Neuronal stem cell (in vitro differentiated cells): ENCODE measurements around the gene VDAC2.
"Not testable (repeated sequence)": the region's sequence is repeated elsewhere in the genome, so short reads cannot be mapped to it uniquely, and the experiment has no call there.

ENCODE experiments used
- DNase-seq: peaks from one replicate; pipeline ENCODE4 v3.0.0-alpha.2; 2013; ENCODE audit warnings: low spot score
- H2AFZ ChIP-seq: one replicate; pipeline ENCODE4 v1.6.1; 2013; ENCODE audit warnings: mild to moderate bottlenecking, low read length, inconsistent platforms
- H2AK5ac ChIP-seq: 2 replicates; pipeline ENCODE4 v1.6.1; 2013; ENCODE audit warnings: low read depth, mild to moderate bottlenecking, inconsistent platforms, low read length, moderate library complexity, mixed read lengths
- H2BK120ac ChIP-seq: 2 replicates; pipeline ENCODE4 v1.6.1; 2013; ENCODE audit warnings: low read depth, mild to moderate bottlenecking, inconsistent platforms, low read length, moderate library complexity, mixed read lengths
- H2BK12ac ChIP-seq: one replicate; pipeline ENCODE4 v1.6.1; 2013; ENCODE audit warnings: low read length, inconsistent platforms
- H2BK15ac ChIP-seq: 2 replicates; pipeline ENCODE4 v1.6.1; 2013; ENCODE audit warnings: mild to moderate bottlenecking, low read length, inconsistent platforms, mixed read lengths
- H2BK5ac ChIP-seq: one replicate; pipeline ENCODE4 v1.6.1; 2013; ENCODE audit warnings: inconsistent platforms, mild to moderate bottlenecking, low read length, moderate library complexity
- H3K14ac ChIP-seq: one replicate; pipeline ENCODE4 v1.6.1; 2013; ENCODE audit warnings: low read length, inconsistent platforms
- H3K18ac ChIP-seq: 2 replicates; pipeline ENCODE4 v1.6.1; 2013; ENCODE audit warnings: low read length, inconsistent platforms
- H3K23ac ChIP-seq: 2 replicates; pipeline ENCODE4 v1.6.1; 2013; ENCODE audit warnings: low read depth, mild to moderate bottlenecking, mixed read lengths, low read length, inconsistent platforms; ENCODE audit not compliant: poor library complexity
- H3K27ac ChIP-seq: replicated peaks from 3 replicates; pipeline ENCODE4 v1.5.1; 2013; ENCODE audit warnings: low read length, inconsistent platforms
- H3K27me3 ChIP-seq, 3 experiments: 2 replicates each; pipeline ENCODE4 v1.6.1; 2013; ENCODE audit warnings: low read length in 3 of 3, mild to moderate bottlenecking in 2 of 3, inconsistent platforms in 1 of 3, low read depth in 1 of 3, mixed read lengths in 1 of 3, moderate library complexity in 1 of 3; ENCODE audit not compliant: control insufficient read depth in 3 of 3, insufficient read depth in 3 of 3
- H3K36me3 ChIP-seq, 2 donors: replicated peaks in 1 of 2; 2 replicates each; pipeline ENCODE4 v1.6.1; 2013; ENCODE audit warnings: low read length in 2 of 2; ENCODE audit not compliant: control insufficient read depth in 2 of 2, insufficient read depth in 2 of 2
- H3K4ac ChIP-seq: 2 replicates; pipeline ENCODE4 v1.6.1; 2013; ENCODE audit warnings: inconsistent platforms, mild to moderate bottlenecking, low read length, moderate library complexity
- H3K4me1 ChIP-seq, 2 donors: 1 replicate in 1 of 2; 2 replicates in 1 of 2; pipeline ENCODE4 v1.6.1; 2013; ENCODE audit warnings: low read length in 2 of 2, low read depth in 1 of 2; ENCODE audit not compliant: control insufficient read depth in 2 of 2, insufficient read depth in 1 of 2
- H3K4me2 ChIP-seq: one replicate; pipeline ENCODE4 v1.6.1; 2013; ENCODE audit warnings: mild to moderate bottlenecking, low read length, inconsistent platforms; ENCODE audit not compliant: insufficient read depth, poor library complexity, severe bottlenecking
- H3K4me3 ChIP-seq, 2 donors: 2 replicates each; pipeline ENCODE4 v1.5.1; 2013; ENCODE audit warnings: low read length in 2 of 2, mild to moderate bottlenecking in 2 of 2, inconsistent platforms in 1 of 2, moderate library complexity in 1 of 2
- H3K79me1 ChIP-seq: one replicate; pipeline ENCODE4 v1.6.1; 2013; ENCODE audit warnings: low read depth, mild to moderate bottlenecking, inconsistent platforms, low read length, moderate library complexity
- H3K9ac ChIP-seq: one replicate; pipeline ENCODE4 v1.6.1; 2013; ENCODE audit warnings: mild to moderate bottlenecking, low read depth, low read length, inconsistent platforms; ENCODE audit not compliant: poor library complexity
- H3K9me3 ChIP-seq, 2 donors: replicated peaks in 1 of 2; 2 replicates each; pipeline versions ENCODE3 to v1.6.1; 2013; ENCODE audit warnings: low read length in 2 of 2, mild to moderate bottlenecking in 2 of 2, inconsistent platforms in 1 of 2, low read depth in 1 of 2, mixed read lengths in 1 of 2, moderate library complexity in 1 of 2; ENCODE audit not compliant: control insufficient read depth in 2 of 2, insufficient read depth in 1 of 2
- H4K8ac ChIP-seq: one replicate; pipeline ENCODE4 v1.6.1; 2013; ENCODE audit warnings: low read depth, mild to moderate bottlenecking, inconsistent platforms, low read length, moderate library complexity
- H4K91ac ChIP-seq: one replicate; pipeline ENCODE4 v1.6.1; 2013; ENCODE audit warnings: low read length, low read depth, mild to moderate bottlenecking, inconsistent platforms; ENCODE audit not compliant: poor library complexity
- WGBS, 2 donors: extraction: QIAGEN DNeasy Blood & Tissue Kit; methylation state at CpG; one replicate each; pipeline ENCODE4 v1.1.7; 2013; ENCODE audit warnings: missing lambda C conversion rate in 2 of 2, mixed read lengths in 1 of 2; ENCODE audit not compliant: insufficient read length in 2 of 2, insufficient replicate concordance in 1 of 2; ENCODE audit errors: extremely low coverage in 2 of 2; 5-methylcytosine and 5-hydroxymethylcytosine counted together

VDAC2 gene

GRCh38 chr10:75194625-75195024 is 16.0 kb upstream of the VDAC2 start:
- not testable (repeated sequence) for H3K4me3 ChIP-seq, H3K4me1 ChIP-seq, H3K79me1 ChIP-seq, H3K9ac ChIP-seq, H3K36me3 ChIP-seq, H3K9me3 ChIP-seq, H4K8ac ChIP-seq, H4K91ac ChIP-seq, H2BK120ac ChIP-seq, H2BK12ac ChIP-seq, H3K18ac ChIP-seq, H3K14ac ChIP-seq, H3K27ac ChIP-seq, H2AK5ac ChIP-seq, H3K27me3 ChIP-seq, H2BK15ac ChIP-seq, H3K23ac ChIP-seq, H2BK5ac ChIP-seq, DNase-seq, H2AFZ ChIP-seq, H3K4ac ChIP-seq, H3K4me2 ChIP-seq
- no CpG with 5 or more reads among the region's 4 CpGs for WGBS, 2 donors

GRCh38 chr10:75195035-75195763 is 15.4 kb upstream of the VDAC2 start:
- Histone ChIP-seq H2BK5ac (no peak overlapping the region), H4K8ac (no peak overlapping the region), H3K79me1 (no peaks in the 10 kb centered on the region), H4K91ac (no peak overlapping the region), H2BK12ac (no peak overlapping the region), H2BK120ac (no peak overlapping the region), H3K4me3 (no peak overlapping the region), H3K4me1 (peaks cover 0 to 5% of the 10 kb centered on the region in 2 donors), H3K27ac (no peak overlapping the region), H3K14ac (no peak overlapping the region), H3K4ac (no peak overlapping the region), H3K23ac (no peak overlapping the region), H3K36me3 (no peaks in the 10 kb centered on the region), H3K9ac (no peak overlapping the region), H3K4me2 (no peak overlapping the region), H2AFZ (no peak overlapping the region), H2AK5ac (no peak overlapping the region), H3K9me3 (no peaks in the 10 kb centered on the region), H3K18ac (no peak overlapping the region), H3K27me3 (no peaks in the 10 kb centered on the region), H2BK15ac (no peak overlapping the region)
- no CpG with 5 or more reads among the region's 6 CpGs for WGBS, 2 donors
- DNase-seq: no peak

- H3K27ac ChIP-seq: no peak overlapping the region
- H3K9ac ChIP-seq: no peak overlapping the region
- H3K4me3 ChIP-seq: no peak overlapping the region
- H3K14ac ChIP-seq: no peak overlapping the region
- no peak overlapping the region for H4K91ac ChIP-seq
- H3K4me2 ChIP-seq: no peak overlapping the region
- no peak overlapping the region for H4K8ac ChIP-seq
- H3K27me3 ChIP-seq: no peaks in the 10 kb centered on the region
- H2BK5ac ChIP-seq: no peak overlapping the region
- H3K4me1 ChIP-seq: peaks cover 0 to 5% of the 10 kb centered on the region in 2 donors
- no peaks in the 10 kb centered on the region for H3K36me3 ChIP-seq
- no CpG with 5 or more reads among the region's 3 CpGs for WGBS, 2 donors
- H2BK15ac ChIP-seq: no peak overlapping the region
- no peak overlapping the region for H2BK120ac ChIP-seq
- H3K18ac ChIP-seq: no peak overlapping the region
- H3K9me3 ChIP-seq: no peaks in the 10 kb centered on the region
- no peak overlapping the region for H2AK5ac ChIP-seq
- H2AFZ ChIP-seq: no peak overlapping the region
- H3K23ac ChIP-seq: no peak overlapping the region
- no peak overlapping the region for H2BK12ac ChIP-seq
- no peaks in the 10 kb centered on the region for H3K79me1 ChIP-seq
- no peak overlapping the region for H3K4ac ChIP-seq
- no peak for DNase-seq
Measured at GRCh38 chr10:75197066-75197465, 13.5 kb upstream of the VDAC2 start.

- H2AFZ ChIP-seq: no peak overlapping the region
- H3K9me3 ChIP-seq: peaks cover 0 to 2% of the 10 kb centered on the region in 2 donors
- no peak overlapping the region for H3K9ac ChIP-seq
- H3K4me1 ChIP-seq: peaks cover 0 to 6% of the 10 kb centered on the region in 2 donors
- no peak overlapping the region for H3K18ac ChIP-seq
- H3K27ac ChIP-seq: peak overlapping the region; percentile 23
- H3K36me3 ChIP-seq: no peaks in the 10 kb centered on the region
- H2BK15ac ChIP-seq: no peak overlapping the region
- H3K23ac ChIP-seq: no peak overlapping the region
- H2BK5ac ChIP-seq: no peak overlapping the region
- no peak overlapping the region for H2BK120ac ChIP-seq
- H3K4me3 ChIP-seq: no peak overlapping the region
- WGBS, 2 donors: no CpG with 5 or more reads among the region's 2 CpGs
- H3K14ac ChIP-seq: no peak overlapping the region
- no peak overlapping the region for H3K4me2 ChIP-seq
- no peak for DNase-seq
- H3K27me3 ChIP-seq: no peaks in the 10 kb centered on the region
- H3K4ac ChIP-seq: no peak overlapping the region
- no peak overlapping the region for H4K91ac ChIP-seq
- no peak overlapping the region for H2AK5ac ChIP-seq
- H3K79me1 ChIP-seq: no peaks in the 10 kb centered on the region
- H2BK12ac ChIP-seq: no peak overlapping the region
- H4K8ac ChIP-seq: no peak overlapping the region
Measured at GRCh38 chr10:75197906-75198305, 12.7 kb upstream of the VDAC2 start.
